ENCODE results near the gene NXT1. TPM values are rescaled to one million over a fixed set of nuclear protein-coding genes. Genes with fewer than 3 reads are reported as not detected.

The NXT1 gene
- total and polyA plus RNA-seq, 2 of the 4 experiments (the other 2 are of a cell fraction) = 23.6 to 25.5 TPM

- no peak overlapping the region for H3K56ac ChIP-seq (ENCODE audit: extremely low read depth, insufficient read depth, low read length)
- CTCF ChIA-PET = no interaction called here
- H4K91ac ChIP-seq (ENCODE audit: insufficient read depth, low read depth, low read length) = no peak overlapping the region
Measured at GRCh38 chr20:23387118-23387443, 36.5 kb downstream of the NXT1 start.

More at GRCh38 chr20:23387118-23387443, 36.5 kb downstream of the NXT1 start:
- intact Hi-C loops (cut with micrococcal nuclease) (no loop called here), dilution Hi-C loops (cut with HindIII; ENCODE audit: low sequenced_read_pairs, unreplicated experiment) (no loop called here), in situ Hi-C loops (cut with MboI; ENCODE audit: low sequenced_read_pairs) (no loop called here)
- Histone ChIP-seq H3K14ac (replicated peaks; ENCODE audit: low read depth, low read length) (no peak overlapping the region), H2BK120ac (ENCODE audit: low read depth, low read length) (no peak overlapping the region), H3K9ac (ENCODE audit: low read depth, low read length) (no peak overlapping the region), H2AK5ac (ENCODE audit: low read depth, low read length) (no peak overlapping the region), H2AFZ (replicated peaks; ENCODE audit: low read length, poor library complexity) (no peak overlapping the region), H3K4ac (ENCODE audit: low read depth, low read length) (no peak overlapping the region), H3K18ac (ENCODE audit: low read depth, low read length) (no peak overlapping the region), H3K27ac (ENCODE audit: insufficient read depth, low read length) (no peak overlapping the region), H2BK20ac (ENCODE audit: low read depth, low read length) (no peak overlapping the region), H2BK5ac (ENCODE audit: low read depth, low read length, poor library complexity, severe bottlenecking) (no peak overlapping the region), H3K9me3 (ENCODE audit: control insufficient read depth, insufficient read depth, low read length) (no peaks in the 10 kb centered on the region; the same call in 1 of the 2 replicates), H3K79me1 (ENCODE audit: low read depth in 1 of 2, low read length in 2 of 2) (peaks cover 24 to 29% of the 10 kb centered on the region in 2 experiments), H2BK15ac (ENCODE audit: low read depth, low read length) (no peak overlapping the region), H3K9me1 (ENCODE audit: insufficient read depth, low read length) (peaks cover 6% of the 10 kb centered on the region; the same call in 1 of the 2 replicates), H3K23ac (ENCODE audit: low read depth, low read length) (no peak overlapping the region), H3K4me1 (ENCODE audit: control insufficient read depth, insufficient read depth, low read length) (peaks cover 4% of the 10 kb centered on the region; the same call in 1 of the 2 replicates), H4K5ac (ENCODE audit: low read depth, low read length) (no peak overlapping the region), H4K8ac (ENCODE audit: low read depth in 2 of 2, low read length in 2 of 2) (no peak overlapping the region), H3K36me3 (ENCODE audit: control insufficient read depth, insufficient read depth, low read length) (peaks cover 8% of the 10 kb centered on the region), H3K4me3 (ENCODE audit: insufficient read depth, low read depth, low read length) (no peak overlapping the region), H3K4me2 (ENCODE audit: low read depth, low read length) (no peak overlapping the region), H3K27me3 (ENCODE audit: control insufficient read depth, insufficient read depth, low read length) (no peaks in the 10 kb centered on the region), H4K20me1 (ENCODE audit: insufficient read depth, low read length) (no peaks in the 10 kb centered on the region), H2AK9ac (replicated peaks; ENCODE audit: low read depth, low read length, poor library complexity) (no peak overlapping the region)
- ATAC-seq (ENCODE audit: low read depth) (no peak), DNase-seq (no peak)
- TF ChIP-seq SMC3 (IDR thresholded peaks at IDR 0.05; ENCODE audit: low read depth, low read length) (no peak), BHLHE40 (IDR thresholded peaks at IDR 0.05; ENCODE audit: low read depth, low read length) (no peak), ELK1 (IDR thresholded peaks at IDR 0.05; ENCODE audit: borderline replicate concordance, low read depth, low read length) (no peak), CHD1 (IDR thresholded peaks at IDR 0.05; ENCODE audit: low read depth, low read length) (no peak), MAZ (IDR thresholded peaks at IDR 0.05; ENCODE audit: borderline replicate concordance, low read depth, low read length) (no peak), RFX5 (IDR thresholded peaks at IDR 0.05; ENCODE audit: low read depth, low read length) (no peak), FOS (IDR thresholded peaks at IDR 0.05; ENCODE audit: low read depth, low read length) (no peak), MAFK (IDR thresholded peaks at IDR 0.05; ENCODE audit: low read depth, low read length) (no peak), RCOR1 (IDR thresholded peaks at IDR 0.05; ENCODE audit: insufficient replicate concordance, low read length) (no peak), RAD21 (IDR thresholded peaks at IDR 0.05; ENCODE audit: low read length) (no peak)
- POLR2A ChIA-PET (ENCODE audit: unreplicated experiment) = no interaction called here
- BruUV-seq (replicated peaks) = no TSS peak
- no CpG with 5 or more reads among the region's 3 CpGs for WGBS, 2 experiments (ENCODE audit: extremely low coverage in 2 of 2, insufficient read length in 1 of 2)

Data from IMR-90 (cell line).